GM06990 (cell line): ENCODE measurements around the gene DMAC2L.

Experiments
- DNase-seq: peaks from one replicate; pipeline ENCODE4 v3.0.0-alpha.2; 2011; ENCODE audit not compliant: insufficient read length; ENCODE audit errors: extremely low read depth
- H3K27me3 ChIP-seq: replicated peaks from 2 replicates; pipeline ENCODE4 v1.6.0; 2011; ENCODE audit warnings: low read length; ENCODE audit not compliant: control insufficient read depth, insufficient read depth
- H3K36me3 ChIP-seq: 2 replicates; pipeline ENCODE4 v1.5.1; 2011; ENCODE audit warnings: low read length; ENCODE audit not compliant: control insufficient read depth, insufficient read depth
- H3K4me3 ChIP-seq: replicated peaks from 2 replicates; pipeline ENCODE4 v1.5.1; 2011; ENCODE audit warnings: low read depth, mild to moderate bottlenecking, control low read depth, low read length
- CTCF ChIP-seq: IDR thresholded peaks from 2 replicates; pipeline ENCODE4 v1.5.1; 2011; ENCODE audit warnings: low read length, control low read depth, mild to moderate bottlenecking, inconsistent platforms; ENCODE audit not compliant: insufficient read depth, poor library complexity, severe bottlenecking

Gene DMAC2L

GRCh38 chr14:50331596-50331995 lies 19.5 kb downstream of the DMAC2L start:
- TF ChIP-seq CTCF: no peak
- peaks cover 1% of the 10 kb centered on the region for H3K36me3 ChIP-seq
- no peaks in the 10 kb centered on the region for H3K27me3 ChIP-seq
- no peak for DNase-seq
- H3K4me3 ChIP-seq: no peak overlapping the region

DNA sequence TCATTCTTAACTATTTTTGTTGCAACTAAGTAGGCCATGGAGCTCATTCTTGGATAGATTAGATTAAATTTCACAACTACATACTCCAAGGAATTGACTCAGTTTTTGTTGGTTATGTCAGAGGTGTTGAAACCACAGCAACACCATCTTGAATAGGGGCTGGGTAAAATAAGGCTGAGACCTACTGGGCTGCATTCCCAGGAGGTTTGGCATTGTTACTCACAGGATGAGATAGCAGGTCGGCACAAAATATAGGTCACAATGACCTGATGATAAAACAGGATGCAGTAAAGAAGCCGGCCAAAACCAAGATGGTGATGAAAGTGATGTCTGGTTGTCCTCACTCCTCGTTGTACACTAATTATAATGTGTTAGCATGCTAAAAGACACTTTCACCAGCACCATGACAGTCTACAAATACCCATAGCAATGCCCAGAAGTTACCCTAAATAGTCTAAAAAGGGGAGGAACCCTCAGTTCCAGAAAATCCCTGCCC lies 20.9 kb downstream of the DMAC2L start:
- Histone ChIP-seq H3K4me3 (no peak overlapping the region), H3K36me3 (peaks cover 1% of the 10 kb centered on the region), H3K27me3 (no peaks in the 10 kb centered on the region)
- no peak for TF ChIP-seq CTCF
- no peak for DNase-seq

DNA sequence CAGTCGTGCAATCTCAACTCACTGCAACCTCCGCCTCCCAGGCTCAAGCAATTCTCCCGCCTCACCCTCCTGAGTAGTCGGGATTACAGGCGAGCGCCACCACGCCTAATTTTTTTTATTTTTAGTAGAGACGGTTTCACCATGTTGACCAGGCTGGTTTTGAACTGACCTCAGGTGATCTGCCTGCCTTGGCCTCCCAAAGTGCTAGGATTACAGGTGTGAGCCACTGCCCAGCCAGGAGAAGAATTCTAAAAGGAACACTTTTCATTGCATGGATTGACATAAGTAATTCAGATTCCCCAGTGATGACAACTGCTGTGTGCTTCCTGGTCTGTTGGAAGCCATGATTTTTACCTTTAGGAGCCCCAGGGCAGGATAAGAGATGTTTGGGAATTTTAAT lies 22.1 kb downstream of the DMAC2L start:
- no peak for DNase-seq
- no peaks in the 10 kb centered on the region for H3K27me3 ChIP-seq
- TF ChIP-seq CTCF: no peak
- no peak overlapping the region for H3K4me3 ChIP-seq
- peaks cover 1% of the 10 kb centered on the region; the same call in 1 of the 2 replicates for H3K36me3 ChIP-seq

DNA sequence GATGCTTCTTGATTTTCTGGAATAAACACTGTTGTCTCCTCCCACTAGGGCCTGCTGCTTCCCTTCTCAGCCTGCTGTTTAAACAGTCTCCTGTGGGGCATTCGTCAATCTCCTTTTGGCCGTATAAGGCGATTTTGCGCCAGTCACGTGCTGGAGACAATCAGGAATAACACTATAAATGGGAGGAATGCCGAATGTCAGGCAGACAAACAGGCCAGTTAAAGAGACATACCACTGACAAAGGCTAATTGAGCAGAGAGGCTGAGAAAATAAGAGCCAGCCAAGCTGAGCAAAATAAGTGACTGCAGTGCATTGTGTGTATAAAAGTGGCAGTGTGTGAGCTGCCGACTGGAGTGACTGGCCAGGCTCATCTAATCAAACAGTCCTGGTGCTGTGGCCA lies 23.3 kb downstream of the DMAC2L start:
- Histone ChIP-seq H3K4me3 (no peak overlapping the region), H3K36me3 (peaks cover 1% of the 10 kb centered on the region; the same call in 1 of the 2 replicates), H3K27me3 (no peaks in the 10 kb centered on the region)
- no peak for DNase-seq
- no peak for TF ChIP-seq CTCF

DNA sequence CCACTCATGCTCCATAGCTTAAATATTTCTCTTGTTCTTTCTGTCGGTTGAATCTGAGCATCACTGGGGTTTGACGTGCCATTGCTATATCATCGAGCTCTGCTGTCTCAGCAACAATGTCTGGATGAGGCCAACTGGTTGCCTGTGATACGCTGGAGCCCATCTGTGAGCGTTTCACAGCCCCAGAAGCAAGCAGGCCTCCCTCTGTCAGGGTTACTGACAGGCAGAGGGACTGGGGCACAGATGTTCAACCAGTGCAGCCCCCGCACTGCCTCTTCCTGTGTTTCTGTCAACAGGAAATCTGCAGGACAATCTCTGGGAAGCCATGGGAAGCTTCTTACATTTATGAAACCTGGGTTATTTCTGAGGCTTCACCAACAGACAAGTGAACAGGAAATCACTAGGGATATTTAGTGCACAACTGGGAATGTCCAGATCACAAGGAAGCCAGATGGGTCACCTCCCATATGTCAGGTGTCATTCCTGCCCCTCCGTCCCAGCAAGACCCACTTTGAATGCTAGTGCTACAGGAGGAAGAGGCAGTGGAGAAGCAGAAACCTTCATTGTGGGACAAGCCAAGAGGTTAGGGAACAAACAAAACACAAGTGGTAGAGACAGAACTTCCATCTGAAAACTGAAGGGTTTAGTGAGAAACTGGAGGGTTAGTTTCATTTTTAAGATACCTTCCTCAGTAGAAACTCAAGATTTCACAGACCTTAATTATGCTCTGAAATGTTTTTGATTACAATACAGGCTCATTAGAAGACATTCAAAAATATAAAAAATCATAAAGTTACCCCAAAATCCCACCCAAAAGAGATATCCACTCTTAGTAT lies 24.1 kb downstream of the DMAC2L start:
- H3K27me3 ChIP-seq: no peaks in the 10 kb centered on the region
- no peak overlapping the region for H3K4me3 ChIP-seq
- no peak for DNase-seq
- TF ChIP-seq CTCF: no peak
- H3K36me3 ChIP-seq: peaks cover 1% of the 10 kb centered on the region; the same call in 1 of the 2 replicates

- no peak for TF ChIP-seq CTCF
- Histone ChIP-seq H3K4me3 (no peak overlapping the region), H3K36me3 (no peaks in the 10 kb centered on the region; the same call in 1 of the 2 replicates), H3K27me3 (no peaks in the 10 kb centered on the region)
- no peak for DNase-seq
Measured at GRCh38 chr14:50338587-50338986, 26.5 kb downstream of the DMAC2L start.
